Nucleus accumbens (tissue), 56 donors: ENCODE results near the gene DAP.
"Not testable (repeated sequence)": the region's sequence is repeated elsewhere in the genome, so short reads cannot be mapped to it uniquely, and the experiment has no call there.

ENCODE experiments used
- DNase-seq, 56 donors: peaks; one replicate each; lab custom pipeline; 2025; lab: John Stamatoyannopoulos, UW

The DAP gene

GRCh38 chr5:10676946-10677345 is 84.1 kb downstream of the DAP start:
- DNase-seq: no peak

- DNase-seq: no peak
Observed at GRCh38 chr5:10676224-10676623, 84.8 kb downstream of the DAP start.

- DNase-seq: no peak
Observed at GRCh38 chr5:10675177-10675700, 85.8 kb downstream of the DAP start.

GRCh38 chr5:10674582-10674981 is 86.5 kb downstream of the DAP start:
- DNase-seq: no peak

- DNase-seq: no peak
Observed at GRCh38 chr5:10674096-10674495, 86.9 kb downstream of the DAP start.

- no peak for DNase-seq
Observed at GRCh38 chr5:10673407-10673806, 87.6 kb downstream of the DAP start.

- DNase-seq: no peak
Observed at GRCh38 chr5:10673017-10673389, 88.0 kb downstream of the DAP start.

- no peak for DNase-seq
Observed at GRCh38 chr5:10672146-10673016, 88.7 kb downstream of the DAP start.

GRCh38 chr5:10671041-10672008 is 89.7 kb downstream of the DAP start:
- DNase-seq: no peak

GRCh38 chr5:10669983-10670382 is 91.1 kb downstream of the DAP start:
- no peak for DNase-seq

- DNase-seq: no peak
Observed at GRCh38 chr5:10668697-10669096, 92.3 kb downstream of the DAP start.

GRCh38 chr5:10667431-10668057 is 93.5 kb downstream of the DAP start:
- no peak for DNase-seq

- no peak for DNase-seq
Observed at GRCh38 chr5:10666531-10667299, 94.3 kb downstream of the DAP start.

- no peak for DNase-seq
Observed at GRCh38 chr5:10665799-10666198, 95.2 kb downstream of the DAP start.

GRCh38 chr5:10664180-10664769 is 96.8 kb downstream of the DAP start:
- DNase-seq: not testable (repeated sequence)

- no peak for DNase-seq
Observed at GRCh38 chr5:10663489-10664179, 97.4 kb downstream of the DAP start.

GRCh38 chr5:10662661-10663488 is 98.2 kb downstream of the DAP start:
- no peak for DNase-seq

- no peak for DNase-seq
Observed at GRCh38 chr5:10662083-10662482, 99.0 kb downstream of the DAP start.
